ENCODE data around the gene DYTN.

DNA sequence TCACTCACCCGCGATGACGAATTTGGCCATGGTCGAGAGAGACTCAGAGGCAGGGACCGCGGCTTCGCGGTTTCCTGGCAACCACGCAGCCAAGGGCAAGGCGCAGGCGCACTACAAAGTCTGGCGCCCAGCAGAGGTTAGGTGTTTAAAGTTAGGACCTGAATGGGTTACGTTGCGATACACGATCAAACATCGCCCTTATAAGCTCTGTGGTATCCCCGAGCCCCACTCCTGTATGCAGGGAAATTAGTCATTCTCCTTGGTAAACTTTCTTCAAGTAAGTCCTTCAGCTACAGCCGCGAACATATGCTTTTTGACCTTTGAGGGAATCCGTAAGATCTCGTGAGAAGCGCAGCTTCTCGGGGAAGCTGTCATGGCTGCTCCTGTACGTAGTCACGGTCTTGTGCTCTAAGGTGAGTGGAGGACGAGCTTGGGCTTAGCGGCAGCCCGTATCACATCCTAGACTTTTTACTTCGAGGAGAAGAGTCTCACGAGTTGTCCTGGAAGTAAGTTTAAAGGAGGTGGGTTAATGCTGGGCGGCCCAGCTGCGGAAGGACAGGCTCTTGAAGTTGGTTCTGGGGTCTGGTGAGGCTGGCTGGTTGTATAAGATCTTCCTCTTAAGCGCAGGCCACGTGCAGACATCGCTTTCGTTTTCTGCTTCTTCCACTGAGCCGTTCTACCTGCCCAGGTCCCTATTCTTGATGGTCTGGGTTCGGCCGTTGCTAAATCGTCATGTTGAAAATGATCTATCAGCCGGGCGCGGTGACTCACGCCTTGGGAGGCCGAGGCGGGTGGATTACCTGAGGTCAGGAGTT is 47.3 kb upstream of the DYTN start, which contains the start of the genes FASTKD2 and MDH1B:
- no peak for TF ChIP-seq CTCF (IDR thresholded peaks at IDR 0.05; ENCODE audit: low read depth, low read length)
- no peak for TF ChIP-seq EZH2phosphoT487 (IDR thresholded peaks at IDR 0.05; ENCODE audit: low read depth)
